Stimulated activated naive CD4-positive, alpha-beta T cell treated with Interleukin-2 at 50 U/mL for 16 hours (primary cell): Measurements from ENCODE around the gene SSC5D.
A peak's percentile ranks its signal among the peaks of the same experiment; 100 is the strongest.
"Not testable (repeated sequence)": the region's sequence is repeated elsewhere in the genome, so short reads cannot be mapped to it uniquely, and the experiment has no call there.

Experiments used
- DNase-seq: peaks from one replicate; lab custom pipeline; 2025; lab: John Stamatoyannopoulos, UW

The SSC5D gene

DNA sequence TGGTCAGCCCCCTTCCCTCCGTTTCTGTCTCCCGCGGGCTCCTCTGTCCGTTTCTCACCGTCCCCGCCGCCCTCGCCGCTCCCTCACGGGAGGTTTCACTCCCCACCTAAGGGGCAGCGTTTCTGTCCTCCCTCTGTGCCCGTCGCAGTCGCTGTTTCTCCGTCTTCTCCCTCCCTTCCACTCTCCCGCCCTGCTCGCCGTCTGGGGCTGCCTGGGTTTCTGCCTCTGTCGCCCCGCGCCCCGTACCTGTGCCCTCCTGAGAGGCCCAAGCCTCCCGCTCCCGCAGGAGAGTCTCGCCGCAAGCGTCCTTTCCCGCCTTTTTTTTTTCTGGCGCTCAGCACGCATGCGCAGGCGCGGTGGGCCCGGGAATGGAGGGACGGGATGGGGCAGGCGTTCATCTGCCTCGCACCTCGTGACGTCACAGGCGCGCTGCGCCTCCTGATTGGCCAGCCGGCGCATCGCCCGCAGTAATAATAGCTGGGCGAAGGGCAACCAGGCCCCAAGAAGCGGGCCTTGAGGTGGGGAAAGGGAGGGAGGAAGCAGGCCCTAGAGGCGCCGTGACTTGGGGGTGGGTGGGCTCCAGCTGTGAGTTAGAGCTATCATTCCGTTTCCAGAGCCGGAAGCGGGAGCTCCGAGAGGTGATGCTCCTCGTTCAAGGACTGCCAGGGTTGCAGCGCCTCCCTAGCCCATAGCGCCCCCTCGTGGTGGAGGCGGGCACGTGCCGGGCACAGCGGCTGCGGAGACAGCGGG, 15.4 kb downstream of the SSC5D start:
- peak; percentile 87 for DNase-seq

DNA sequence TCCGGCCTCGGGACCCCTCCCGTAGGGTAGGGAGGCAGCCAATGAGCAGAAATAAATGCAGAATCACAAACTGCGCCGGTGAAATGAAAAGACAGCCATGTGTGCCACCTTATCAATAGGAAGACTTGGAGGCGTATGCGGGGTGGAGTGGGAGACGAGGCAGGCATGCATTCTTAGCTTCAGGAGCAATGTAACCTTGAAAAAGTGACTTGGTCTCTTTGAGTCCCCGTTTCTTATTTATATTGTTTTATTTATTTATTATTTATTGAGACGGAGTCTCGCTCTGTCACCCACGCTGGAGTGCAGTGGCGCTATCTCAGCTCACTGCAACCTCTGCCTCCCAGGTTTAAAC, 16.0 kb downstream of the SSC5D start:
- no peak for DNase-seq

DNA sequence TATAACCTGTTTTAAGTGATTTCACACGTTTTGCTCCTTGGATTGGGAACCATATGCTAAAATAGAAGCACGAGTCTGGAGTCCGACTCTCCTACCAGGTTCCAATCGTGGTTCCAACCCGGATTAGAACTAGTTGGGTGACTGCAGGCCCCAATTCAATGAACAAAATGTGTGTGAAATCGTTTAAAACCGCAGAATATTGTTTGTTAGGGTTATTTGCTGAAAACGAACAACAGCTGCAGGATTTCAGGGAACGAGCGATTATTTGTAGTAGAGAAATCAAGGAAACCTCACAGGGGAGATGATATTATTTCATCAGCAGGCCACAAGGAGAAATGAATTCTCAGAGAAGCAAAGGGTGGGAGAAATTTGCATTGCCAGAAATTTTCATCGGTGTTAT, 16.7 kb downstream of the SSC5D start:
- no peak for DNase-seq

DNA sequence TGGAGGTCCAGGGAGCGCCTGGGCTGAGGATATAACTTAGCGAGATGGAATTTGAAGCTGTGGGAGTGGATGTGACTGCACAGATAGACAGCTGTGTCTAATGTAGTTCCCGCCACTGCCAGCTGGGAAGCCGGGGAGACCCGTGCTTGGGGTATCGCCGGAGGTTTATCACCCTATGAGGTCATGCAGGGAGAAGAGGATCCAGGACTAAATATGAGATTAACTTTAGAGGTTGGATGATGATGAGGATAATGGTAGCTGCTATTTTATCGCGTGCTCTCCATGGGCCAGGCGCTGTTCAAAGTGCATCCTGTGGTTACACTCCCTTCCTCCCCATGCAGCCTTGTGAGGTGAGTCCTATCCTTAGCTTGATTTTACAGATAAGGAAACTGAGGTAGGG, 19.9 kb downstream of the SSC5D start:
- no peak for DNase-seq

DNA sequence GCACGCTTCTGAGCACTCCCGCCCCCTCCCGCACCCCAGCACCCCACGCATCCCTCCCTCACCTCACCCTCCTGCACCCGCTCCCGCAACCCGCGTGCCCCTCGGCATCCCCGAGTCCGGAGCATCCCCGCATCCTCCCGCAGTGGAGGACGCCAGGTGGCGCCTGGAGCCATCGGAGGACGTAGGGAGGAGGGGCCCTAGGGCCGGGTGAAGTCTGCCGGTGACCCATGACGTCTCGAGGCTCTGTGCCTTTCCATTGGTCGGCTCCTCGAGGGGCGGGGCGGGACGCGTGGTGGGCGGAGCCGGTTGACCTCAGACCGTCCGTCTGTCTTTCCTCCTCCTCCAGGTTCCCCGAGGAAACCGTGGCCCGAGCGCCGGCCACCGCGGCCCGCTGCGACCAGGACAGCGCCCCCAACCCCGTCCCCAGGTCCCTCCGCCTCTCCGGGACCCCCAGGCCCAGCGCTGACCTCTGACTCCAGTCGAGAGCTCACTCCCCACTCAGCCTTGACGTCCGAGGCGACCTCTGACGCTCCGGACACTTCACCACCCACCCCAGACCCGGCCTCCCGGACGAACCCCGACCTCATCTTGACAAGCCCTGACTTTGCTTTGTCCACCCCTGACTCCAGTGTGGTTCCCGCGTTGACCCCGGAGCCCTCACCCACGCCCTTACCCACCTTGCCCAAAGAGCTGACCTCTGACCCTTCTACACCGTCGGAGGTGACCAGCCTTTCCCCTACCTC, 28.8 kb downstream of the SSC5D start:
- DNase-seq = peak; percentile 83

DNA sequence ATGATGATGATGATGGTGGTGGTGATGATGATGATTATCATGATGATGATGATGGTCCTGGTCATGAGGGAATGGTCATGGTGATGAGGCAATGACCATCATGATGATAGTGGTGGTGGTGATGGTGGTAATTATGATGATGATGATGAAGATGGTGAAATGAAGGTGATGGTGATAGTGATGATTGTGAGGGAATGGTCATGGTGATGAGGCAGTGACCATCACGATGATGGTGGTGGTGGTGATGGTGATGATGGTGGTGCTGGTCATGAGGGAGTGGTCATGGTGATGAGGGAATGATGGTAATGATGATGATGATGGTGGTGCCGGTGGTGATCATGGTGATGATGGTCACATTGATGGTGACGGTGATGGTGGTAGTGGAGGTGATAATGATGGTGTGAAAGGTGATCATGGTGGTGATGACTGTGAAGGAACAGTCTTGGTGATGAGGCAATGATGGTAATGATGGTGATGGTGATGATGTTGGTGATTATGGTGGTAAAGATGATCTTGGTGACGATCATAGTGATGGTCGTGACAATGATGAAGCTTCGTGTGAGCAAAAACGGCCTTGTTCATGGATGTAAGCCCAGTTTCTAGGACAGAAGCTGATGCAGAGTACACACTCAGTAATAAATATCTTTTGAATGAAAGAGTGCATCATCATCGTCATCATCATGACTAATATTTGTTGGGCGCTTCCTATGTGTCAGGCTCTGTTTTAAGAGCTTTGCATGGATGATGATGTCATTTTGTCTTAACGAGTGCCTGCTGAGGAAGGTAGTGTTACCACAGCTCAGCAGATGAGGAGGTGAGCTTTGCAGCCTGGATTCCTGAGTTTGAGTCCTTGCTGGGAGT, 31.4 kb downstream of the SSC5D start:
- DNase-seq = no peak

DNA sequence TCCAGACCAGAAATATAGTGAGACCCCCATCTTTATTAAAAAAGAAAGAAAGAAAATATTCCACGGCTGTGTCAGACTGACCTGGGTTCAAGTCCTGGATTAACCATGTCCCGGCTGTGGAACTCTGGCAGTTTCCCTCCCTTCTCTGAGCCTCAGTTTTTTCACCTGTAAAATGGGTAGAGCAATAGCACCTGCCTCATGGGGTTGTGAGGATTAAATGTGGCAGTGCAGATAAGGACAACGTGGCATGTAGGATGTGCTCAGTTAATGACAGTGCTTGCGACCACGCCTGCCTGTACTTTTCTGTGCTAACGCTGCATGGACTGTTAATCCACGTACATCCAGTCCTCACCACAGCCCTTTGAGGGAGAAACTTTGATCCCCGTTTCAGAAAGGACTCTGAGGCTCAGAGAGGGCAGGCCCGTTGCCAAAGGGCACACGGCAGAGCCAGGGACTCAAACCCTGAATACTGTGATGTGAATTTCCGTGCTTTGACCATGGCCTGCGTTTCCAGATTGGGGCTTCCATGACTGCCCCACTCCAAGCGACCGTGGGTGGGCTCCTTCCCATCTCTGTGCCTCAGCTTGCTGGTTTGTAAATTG, 32.6 kb downstream of the SSC5D start:
- DNase-seq = no peak

DNA sequence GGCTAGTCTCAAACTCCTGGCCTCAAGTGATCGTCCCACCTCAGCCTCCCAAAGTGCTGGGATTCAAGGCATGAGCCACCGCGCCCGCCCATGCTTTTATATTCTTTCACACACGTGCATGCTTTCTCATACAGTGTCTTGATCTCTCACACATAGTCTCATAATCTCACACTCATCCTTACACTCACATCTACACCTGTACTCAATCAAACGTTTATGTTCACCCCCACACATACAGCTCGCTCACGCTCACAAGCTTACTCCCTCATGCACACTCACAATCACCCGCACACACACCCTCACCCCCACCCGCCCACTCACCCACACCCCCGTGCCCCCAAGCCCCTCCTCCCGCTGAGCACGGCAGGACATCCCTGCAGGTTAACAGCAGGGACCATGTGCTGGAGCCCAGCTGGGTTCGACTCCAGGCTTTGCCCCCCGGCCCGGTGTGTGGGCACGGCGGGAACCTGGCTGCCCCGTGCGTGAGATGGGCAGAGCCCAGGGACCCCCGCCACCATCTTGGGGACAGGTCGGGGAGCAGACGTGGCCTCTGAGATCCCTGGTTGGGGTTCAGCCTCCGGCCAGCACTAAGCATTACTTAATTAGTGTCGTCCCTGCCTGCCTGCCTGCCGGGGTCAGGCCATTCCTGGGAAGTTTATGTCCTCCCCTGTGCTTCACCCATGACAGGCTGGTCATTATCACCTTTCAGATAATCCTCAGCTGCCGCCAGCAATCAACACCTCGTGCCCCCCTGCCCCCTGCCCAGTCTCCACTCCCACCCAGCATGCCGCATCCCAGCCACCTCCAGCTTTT, 37.3 kb downstream of the SSC5D start:
- no peak for DNase-seq

DNA sequence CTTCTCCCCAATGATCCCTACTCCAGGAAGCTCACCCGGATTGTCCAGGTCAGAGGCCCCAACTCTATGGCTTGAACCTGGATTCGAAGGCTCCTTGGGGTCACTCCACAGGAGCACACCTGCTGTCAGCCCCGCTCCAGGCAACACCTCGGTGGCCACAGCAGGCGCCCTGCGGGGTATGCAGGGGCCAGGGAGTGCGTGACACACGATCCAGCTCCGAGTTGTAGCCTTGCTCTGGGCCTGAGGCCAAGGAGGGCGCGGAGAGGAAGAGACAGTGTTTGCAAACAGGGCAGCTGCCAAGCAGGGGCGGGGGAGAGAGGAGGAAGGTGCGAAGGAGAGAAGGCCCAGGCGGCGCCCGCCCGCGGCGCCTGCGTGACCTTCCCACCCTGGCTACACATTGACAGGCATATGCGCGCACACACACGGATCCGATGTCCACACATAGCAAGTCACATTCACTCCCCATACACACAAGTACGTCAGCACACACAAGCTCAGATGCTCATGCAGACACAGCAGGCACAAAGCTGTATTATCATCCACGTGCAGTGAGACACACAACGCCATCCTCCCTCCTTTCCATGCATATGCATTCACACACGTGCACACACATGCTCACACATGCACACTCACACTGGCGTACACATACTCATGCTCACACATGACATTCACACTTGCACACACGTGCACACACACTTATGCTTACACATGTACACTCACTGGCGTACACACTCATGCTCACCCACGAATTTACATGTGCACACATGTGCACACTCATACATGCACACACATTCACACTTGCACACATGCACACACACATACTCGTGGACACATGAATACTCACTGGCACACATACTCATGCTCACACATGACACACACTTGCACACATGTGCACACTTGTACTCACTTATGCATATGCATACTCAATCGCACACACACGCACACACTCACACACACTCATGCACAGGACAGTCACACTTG, 38.3 kb downstream of the SSC5D start:
- DNase-seq = no peak

DNA sequence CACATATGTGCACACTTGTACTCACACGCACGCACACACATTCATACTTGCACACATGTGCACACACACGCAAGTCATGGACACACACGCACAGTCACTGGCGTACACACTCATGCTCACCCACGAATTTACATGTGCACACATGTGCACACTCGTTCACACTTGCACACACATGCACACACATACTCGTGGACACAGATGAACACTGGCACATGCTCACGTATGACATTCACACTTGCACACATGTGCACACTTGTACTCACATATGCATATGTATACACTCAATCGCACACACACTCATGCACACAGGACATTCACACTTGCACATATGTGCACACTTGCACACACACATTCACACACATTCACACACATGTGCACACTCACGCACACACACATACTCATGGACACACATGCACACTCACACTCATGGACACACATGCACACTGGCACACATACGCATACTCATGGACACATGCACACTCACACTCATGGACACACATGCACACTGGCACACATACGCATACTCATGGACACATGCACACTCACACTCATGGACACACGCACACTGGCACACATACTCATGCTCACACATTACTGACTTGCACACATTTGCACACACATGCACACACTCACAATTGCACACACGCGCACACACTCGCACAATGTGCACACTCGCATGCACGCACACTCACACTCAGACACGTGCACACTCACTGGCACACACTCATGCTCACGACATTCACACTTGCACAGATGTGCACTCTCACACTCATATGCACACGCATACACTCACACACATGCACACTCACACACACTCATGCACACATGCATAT, 39.2 kb downstream of the SSC5D start:
- DNase-seq = no peak

DNA sequence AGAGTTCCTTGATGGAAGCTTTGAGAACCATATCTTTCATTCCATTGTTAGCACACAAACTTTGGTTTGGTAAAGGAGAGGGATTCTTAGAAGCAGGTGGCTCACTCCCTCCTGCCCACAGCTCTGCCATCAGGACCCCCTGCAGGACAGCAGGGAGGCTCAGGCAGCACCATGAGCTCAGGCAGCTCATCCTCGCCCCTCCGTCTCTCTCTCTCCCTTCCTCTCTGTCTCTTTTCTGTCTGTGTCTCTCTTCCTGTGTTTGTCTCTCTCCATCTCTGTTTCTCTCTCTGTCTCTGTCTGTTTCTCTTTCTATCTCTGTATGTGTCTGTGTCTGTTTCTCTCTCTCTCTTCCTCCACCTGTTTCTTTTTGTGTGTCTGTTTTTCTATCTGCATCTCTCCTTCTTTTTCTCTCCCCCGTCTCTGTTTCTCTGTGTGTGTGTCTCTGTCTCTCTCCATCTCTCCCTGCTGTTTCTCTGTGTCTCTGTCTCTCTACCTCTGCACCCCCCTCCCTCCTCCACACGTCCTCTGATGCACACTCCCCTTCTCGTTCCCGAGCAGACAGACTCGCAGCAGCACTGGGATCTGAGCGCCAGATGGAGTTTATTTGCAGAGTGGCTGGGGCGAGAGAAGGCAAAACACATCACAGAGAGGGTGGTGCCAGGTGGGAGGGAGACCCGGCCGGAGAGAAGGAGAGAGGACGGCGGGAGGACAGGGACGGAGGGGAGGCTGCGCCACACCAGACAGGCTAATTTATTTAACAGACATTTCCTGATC, 40.0 kb downstream of the SSC5D start:
- DNase-seq = no peak

DNA sequence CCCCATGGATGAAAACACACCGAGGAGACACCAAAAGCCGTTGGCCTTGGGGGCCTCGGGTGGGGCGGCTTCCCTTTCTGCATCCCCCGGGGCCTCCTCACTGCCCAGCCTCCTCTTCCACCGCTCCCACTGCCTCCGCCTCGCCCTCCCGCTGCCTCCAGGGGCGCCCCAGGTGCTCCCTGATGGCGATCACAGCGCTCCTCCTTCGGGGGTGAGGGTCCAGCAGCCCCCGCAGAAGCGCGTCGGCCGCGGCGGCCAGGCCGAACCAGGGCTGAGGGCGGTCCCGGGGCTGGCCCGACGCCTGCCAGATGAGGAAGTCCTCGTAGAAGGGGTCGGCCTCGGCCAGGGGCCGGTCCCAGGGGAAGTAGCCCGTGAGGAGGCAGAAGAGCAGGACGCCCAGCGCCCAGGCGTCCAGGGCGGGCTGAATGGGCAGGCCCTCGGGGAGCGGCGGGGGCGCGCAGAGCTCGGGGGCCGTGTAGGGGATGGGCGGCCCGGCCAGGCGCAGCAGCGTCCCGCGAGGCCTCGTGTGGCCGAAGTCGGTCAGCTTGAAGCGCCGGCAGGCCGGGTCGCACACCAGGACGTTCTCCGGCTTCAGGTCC, 41.5 kb downstream of the SSC5D start:
- DNase-seq = no peak

DNA sequence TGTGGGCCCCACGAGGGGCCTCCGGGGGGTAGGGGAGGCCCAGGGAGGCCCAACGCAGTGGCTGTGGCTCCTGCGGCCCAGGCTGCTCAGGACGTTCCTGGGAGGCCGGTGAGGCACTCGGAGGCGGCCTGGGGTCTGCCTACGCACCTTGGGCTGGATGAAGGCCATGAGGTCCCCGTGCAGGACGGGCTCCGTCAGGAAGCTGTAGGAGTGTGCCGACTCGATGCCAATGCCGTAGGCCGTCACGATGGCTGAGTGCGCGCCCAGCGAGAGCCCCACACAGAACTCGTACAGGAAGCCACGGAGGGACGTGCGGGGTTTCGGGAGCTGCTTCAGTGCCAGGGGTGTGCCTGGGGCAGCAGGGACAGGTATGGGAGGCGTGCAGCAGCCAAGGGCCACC, 42.8 kb downstream of the SSC5D start:
- DNase-seq = no peak

DNA sequence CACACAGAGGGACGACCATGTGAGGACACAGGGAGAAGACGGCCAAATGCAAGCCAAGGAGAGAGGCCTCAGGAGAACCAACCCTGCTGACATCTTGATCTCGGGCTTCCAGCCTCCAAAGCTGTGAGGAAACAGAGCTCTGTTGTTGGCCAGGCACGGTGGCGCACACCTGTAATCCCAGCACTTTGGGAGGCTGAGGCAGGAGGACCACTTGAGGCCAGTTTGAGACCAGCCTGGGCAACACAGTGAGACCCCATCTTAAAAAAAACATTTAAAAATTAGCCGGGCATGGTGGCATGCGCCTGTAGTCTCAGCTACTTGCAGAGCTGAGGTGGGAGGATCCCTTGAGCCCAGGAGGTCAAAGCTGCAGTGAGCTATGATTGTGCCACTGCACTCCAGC, 46.0 kb downstream of the SSC5D start:
- DNase-seq = not testable (repeated sequence)

DNA sequence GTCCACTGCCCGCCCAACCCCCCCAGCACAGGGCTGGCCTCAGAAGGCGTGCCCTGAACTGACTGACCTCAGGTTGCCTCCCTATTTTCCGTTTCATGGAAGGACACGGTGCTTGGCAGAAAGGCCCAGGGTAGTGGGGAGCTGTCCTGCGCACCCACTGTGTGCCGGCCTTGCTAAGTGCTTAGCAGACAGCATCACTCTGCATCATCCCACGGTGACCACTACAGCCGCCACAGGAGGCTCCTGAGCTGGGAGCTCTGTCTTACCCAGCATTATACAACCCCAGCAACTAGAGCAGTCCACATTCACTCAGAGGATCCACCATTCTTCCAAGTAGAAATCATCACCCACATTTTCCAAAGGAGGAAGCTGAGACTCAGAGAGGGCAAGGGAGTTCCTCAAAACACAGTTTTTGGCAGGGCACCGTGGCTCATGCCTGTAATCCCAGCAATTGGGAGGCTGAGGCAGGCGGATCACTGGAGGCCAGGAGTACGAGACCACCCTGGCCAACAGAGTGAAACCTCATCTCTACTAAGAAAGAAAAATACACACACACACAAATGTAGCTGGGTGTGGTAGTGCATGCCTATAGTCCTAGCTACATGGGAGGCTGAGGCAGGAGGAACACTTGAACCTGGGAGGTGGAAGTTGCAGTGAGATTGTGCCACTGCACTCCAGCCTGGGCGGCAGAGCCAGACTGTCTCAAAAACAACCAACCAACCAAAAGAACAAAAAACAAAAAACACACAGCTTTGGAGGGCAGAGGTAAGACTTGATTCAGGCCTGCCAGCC, 47.1 kb downstream of the SSC5D start:
- no peak for DNase-seq

DNA sequence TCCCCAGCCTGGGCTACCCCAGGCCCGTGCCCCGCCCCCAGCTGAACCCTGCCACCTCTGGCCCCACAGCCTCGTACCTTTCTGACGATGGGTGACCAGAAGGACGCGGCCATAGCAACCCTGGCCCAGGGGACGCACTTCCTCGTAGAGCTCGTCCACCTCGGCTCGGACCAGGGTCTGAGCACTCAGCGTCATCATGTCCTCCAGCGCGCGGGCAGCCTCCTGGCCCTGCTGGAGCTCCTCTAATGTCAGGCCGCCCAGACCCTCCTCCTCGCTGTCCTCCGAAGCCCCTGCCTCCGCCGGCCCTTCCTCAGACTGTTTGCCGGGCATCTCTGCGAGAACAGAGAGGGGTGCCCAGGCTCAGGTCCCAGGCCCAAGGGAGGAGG, 47.7 kb downstream of the SSC5D start:
- no peak for DNase-seq

DNA sequence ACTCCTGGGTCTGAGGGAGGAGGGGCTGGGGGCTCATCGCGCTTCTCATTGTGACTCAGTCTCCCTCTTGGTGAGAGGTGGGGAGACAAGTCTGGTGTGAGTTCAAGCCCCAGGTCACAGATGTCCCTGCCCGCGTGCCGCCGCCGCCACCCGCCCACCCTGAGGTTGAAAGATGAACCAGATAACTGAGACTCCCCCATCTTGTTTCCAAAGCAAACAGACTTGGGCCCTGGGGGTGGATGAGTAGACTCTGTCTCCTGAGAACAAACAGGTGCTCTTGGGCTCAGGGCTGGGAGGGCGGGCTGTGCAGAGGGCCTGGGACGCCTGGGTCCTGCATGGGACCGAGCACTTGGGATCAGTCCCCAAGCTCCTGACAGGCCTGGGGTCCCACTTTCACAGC, 48.1 kb downstream of the SSC5D start:
- DNase-seq = no peak
